GM18507 (cell line): ENCODE measurements around the gene STXBP6.

Experiments used
- DNase-seq: peaks from one replicate; pipeline ENCODE4 v3.0.0; 2011; ENCODE audit warnings: low read depth; ENCODE audit not compliant: insufficient read length; ENCODE audit errors: extremely low spot score
- FAIRE-seq: peaks from 2 replicates; lab custom pipeline; 2011; peaks lifted over from hg19 to GRCh38; lab: Jason Lieb, UNC

Gene STXBP6

GRCh38 chr14:24928386-24928900 lies 121.5 kb downstream of the STXBP6 start:
- no peak for FAIRE-seq
- DNase-seq, result no peak

GRCh38 chr14:24927809-24928208 lies 122.1 kb downstream of the STXBP6 start:
- no peak for FAIRE-seq
- no peak for DNase-seq

GRCh38 chr14:24925771-24926374 lies 124.1 kb downstream of the STXBP6 start:
- no peak for FAIRE-seq
- no peak for DNase-seq

- FAIRE-seq, result no peak
- no peak for DNase-seq
Observed at GRCh38 chr14:24924544-24924943, 125.4 kb downstream of the STXBP6 start.

GRCh38 chr14:24921903-24922302 lies 128.0 kb downstream of the STXBP6 start:
- FAIRE-seq (no peak), DNase-seq (no peak)

- no peak for FAIRE-seq
- no peak for DNase-seq
Observed at GRCh38 chr14:24920265-24921075, 129.5 kb downstream of the STXBP6 start.

GRCh38 chr14:24918822-24919221 lies 131.1 kb downstream of the STXBP6 start:
- FAIRE-seq (no peak), DNase-seq (no peak)

- DNase-seq (no peak), FAIRE-seq (no peak)
Observed at GRCh38 chr14:24915958-24916595, 133.9 kb downstream of the STXBP6 start.

GRCh38 chr14:24915403-24915921 lies 134.5 kb downstream of the STXBP6 start:
- DNase-seq (no peak), FAIRE-seq (no peak)

GRCh38 chr14:24913746-24914145 lies 136.2 kb downstream of the STXBP6 start:
- DNase-seq (no peak), FAIRE-seq (no peak)

GRCh38 chr14:24913021-24913420 lies 136.9 kb downstream of the STXBP6 start:
- no peak for DNase-seq
- FAIRE-seq, result no peak

GRCh38 chr14:24911324-24912109 lies 138.4 kb downstream of the STXBP6 start:
- DNase-seq, result no peak
- no peak for FAIRE-seq

GRCh38 chr14:24910408-24910986 lies 139.4 kb downstream of the STXBP6 start:
- FAIRE-seq, result no peak
- no peak for DNase-seq

- no peak for FAIRE-seq
Observed at GRCh38 chr14:24909523-24910302, 140.2 kb downstream of the STXBP6 start.

GRCh38 chr14:24908592-24909236 lies 141.2 kb downstream of the STXBP6 start:
- no peak for DNase-seq
- no peak for FAIRE-seq

More at GRCh38 chr14:24909523-24910302, 140.2 kb downstream of the STXBP6 start:
- no peak for DNase-seq

GRCh38 chr14:24904533-24904932 lies 145.4 kb downstream of the STXBP6 start:
- FAIRE-seq (no peak), DNase-seq (no peak)

GRCh38 chr14:24903337-24903736 lies 146.6 kb downstream of the STXBP6 start:
- DNase-seq, result no peak
- FAIRE-seq, result no peak
